ENCODE results near the gene A2ML1. TPM values are rescaled to one million over a fixed set of nuclear protein-coding genes. Genes with fewer than 3 reads are reported as not detected.

The A2ML1 gene
- total RNA-seq = under 1 TPM in 6 of 7 donors, not detected in 1; 0.07 to 0.80 (median 0.39) TPM
- polyA plus RNA-seq = under 1 TPM; 0.17 to 0.22 TPM
- long read RNA-seq, donor 1 = 0 reads
- long read RNA-seq, donor 2, partial matches to known transcripts = 0 of 1 reads
- long read RNA-seq, donor 2, other reads (novel, unspliced or antisense) = 0 of 1 reads
- long read RNA-seq, donor 3 = 0 reads

DNA sequence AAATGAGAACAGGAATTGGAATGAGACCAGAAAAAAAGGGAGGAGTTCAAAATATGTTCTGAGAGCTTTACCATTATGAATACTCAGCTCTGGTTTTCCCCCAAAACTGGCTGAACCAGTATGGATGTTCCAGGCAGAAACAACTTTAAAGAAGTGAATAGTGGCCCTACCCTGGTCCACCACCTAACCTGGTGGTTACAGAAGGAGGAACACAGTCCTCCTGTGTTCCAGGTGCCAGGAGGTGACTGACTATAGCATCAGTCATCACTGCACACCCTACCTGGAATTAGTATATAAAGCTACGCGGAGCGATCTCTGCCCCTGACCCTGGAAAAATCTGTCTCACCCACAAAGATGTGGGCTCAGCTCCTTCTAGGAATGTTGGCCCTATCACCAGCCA is at the start of gene A2ML1:
Gene A2ML1, plus strand, starts transcription at position 324 of the 400 bp plus-strand sequence. Its CDS starts 31 bp downstream, at position 355.
- TF ChIP-seq EP300 (IDR thresholded peaks at IDR 0.05) (no peak), POLR2A (IDR thresholded peaks at IDR 0.05) (no peak)
- TF ChIP-seq, protein P1, sequence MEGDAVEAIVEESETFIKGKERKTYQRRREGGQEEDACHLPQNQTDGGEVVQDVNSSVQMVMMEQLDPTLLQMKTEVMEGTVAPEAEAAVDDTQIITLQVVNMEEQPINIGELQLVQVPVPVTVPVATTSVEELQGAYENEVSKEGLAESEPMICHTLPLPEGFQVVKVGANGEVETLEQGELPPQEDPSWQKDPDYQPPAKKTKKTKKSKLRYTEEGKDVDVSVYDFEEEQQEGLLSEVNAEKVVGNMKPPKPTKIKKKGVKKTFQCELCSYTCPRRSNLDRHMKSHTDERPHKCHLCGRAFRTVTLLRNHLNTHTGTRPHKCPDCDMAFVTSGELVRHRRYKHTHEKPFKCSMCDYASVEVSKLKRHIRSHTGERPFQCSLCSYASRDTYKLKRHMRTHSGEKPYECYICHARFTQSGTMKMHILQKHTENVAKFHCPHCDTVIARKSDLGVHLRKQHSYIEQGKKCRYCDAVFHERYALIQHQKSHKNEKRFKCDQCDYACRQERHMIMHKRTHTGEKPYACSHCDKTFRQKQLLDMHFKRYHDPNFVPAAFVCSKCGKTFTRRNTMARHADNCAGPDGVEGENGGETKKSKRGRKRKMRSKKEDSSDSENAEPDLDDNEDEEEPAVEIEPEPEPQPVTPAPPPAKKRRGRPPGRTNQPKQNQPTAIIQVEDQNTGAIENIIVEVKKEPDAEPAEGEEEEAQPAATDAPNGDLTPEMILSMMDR (IDR thresholded peaks at IDR 0.05) = no peak
- Histone ChIP-seq H3K9me3 (no peaks in the 10 kb centered on the region), H3K27ac (no peak within 1 kb of the TSS), H3K4me1 (ENCODE audit: insufficient read depth) (no peaks in the 10 kb centered on the region), H3K27me3 (no peaks in the 10 kb centered on the region), H3K36me3 (no peaks in the 10 kb centered on the region), H3K4me3 (no peak within 1 kb of the TSS)
- WGBS, 3 donors = 96 to 98% (median 98%) methylated on average over 3 of the region's 3 CpGs
- DNase-seq = no peak
- intact Hi-C loops (cut with DNase I) = loop anchor here (2.0 to 10.0 kb wide), 3 partner anchors 137 to 147 kb away; no protein-coding TSS in a partner anchor

GRCh38 chr12:8773461-8773860 is 49.0 kb upstream of the A2ML1 start:
- Histone ChIP-seq H3K4me3 (no peak overlapping the region), H3K36me3 (no peaks in the 10 kb centered on the region), H3K27ac (no peak overlapping the region), H3K4me1 (ENCODE audit: insufficient read depth) (peaks cover 3% of the 10 kb centered on the region), H3K27me3 (no peaks in the 10 kb centered on the region), H3K9me3 (no peaks in the 10 kb centered on the region)
- WGBS, 3 donors = 77 to 88% (median 79%) methylated on average over 10 of the region's 10 CpGs
- no peak for DNase-seq
- TF ChIP-seq EP300 (IDR thresholded peaks at IDR 0.05) = no peak
- TF ChIP-seq, protein P1 (IDR thresholded peaks at IDR 0.05) = no peak
- TF ChIP-seq POLR2A (IDR thresholded peaks at IDR 0.05) = no peak
- intact Hi-C loops (cut with DNase I) = no loop called here

DNA sequence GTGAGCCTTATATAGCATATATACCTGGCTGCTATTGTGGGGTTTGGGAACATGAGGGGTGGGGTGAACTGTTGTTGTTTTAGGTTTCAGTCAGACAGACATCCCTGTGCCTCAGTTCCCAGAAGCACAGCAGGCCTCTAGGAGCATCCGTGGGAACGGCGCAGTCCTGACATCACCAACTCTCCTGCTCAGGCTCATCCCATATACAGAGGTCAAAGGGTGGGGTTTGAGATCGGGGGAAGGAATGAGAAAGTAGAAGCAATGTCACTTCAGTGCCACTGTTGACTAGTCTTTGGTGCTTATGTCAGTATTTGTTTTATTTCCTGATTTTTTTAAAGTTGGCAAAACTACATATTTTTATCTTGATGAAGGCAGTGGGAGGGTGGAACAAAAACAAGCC is 43.1 kb upstream of the A2ML1 start:
- no peak for TF ChIP-seq POLR2A (IDR thresholded peaks at IDR 0.05)
- TF ChIP-seq, protein P1 (IDR thresholded peaks at IDR 0.05) = no peak
- no peak for TF ChIP-seq EP300 (IDR thresholded peaks at IDR 0.05)
- H3K27me3 ChIP-seq = no peaks in the 10 kb centered on the region
- WGBS, 3 donors = 81 to 94% (median 85%) methylated on average over 4 of the region's 4 CpGs
- no peaks in the 10 kb centered on the region for H3K36me3 ChIP-seq
- intact Hi-C loops (cut with DNase I) = no loop called here
- peaks cover 4% of the 10 kb centered on the region for H3K4me1 ChIP-seq (ENCODE audit: insufficient read depth)
- no peak for DNase-seq
- no peak overlapping the region for H3K27ac ChIP-seq
- H3K9me3 ChIP-seq = no peaks in the 10 kb centered on the region
- H3K4me3 ChIP-seq = no peak overlapping the region

DNA sequence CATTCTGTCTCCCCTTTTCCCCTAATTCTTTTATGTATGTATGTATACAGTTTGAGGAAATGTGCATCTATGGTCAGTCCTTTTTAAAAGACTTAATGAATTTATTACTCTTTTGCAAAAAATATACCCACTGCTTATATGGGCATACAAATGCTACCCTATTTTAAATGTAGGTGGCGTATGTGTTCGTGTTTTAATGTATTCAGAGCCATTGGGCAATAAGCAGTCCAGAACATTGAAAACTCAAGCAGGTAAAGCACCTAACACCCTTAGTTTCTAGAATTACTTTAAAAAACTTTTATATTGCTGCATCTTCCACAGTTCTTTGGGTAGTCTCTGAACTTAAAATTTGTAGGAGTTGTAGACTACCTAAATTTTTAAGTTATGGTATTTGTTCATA is 42.6 kb upstream of the A2ML1 start:
- H3K27ac ChIP-seq = no peak overlapping the region
- H3K4me3 ChIP-seq = no peak overlapping the region
- no peak for TF ChIP-seq EP300 (IDR thresholded peaks at IDR 0.05)
- TF ChIP-seq, protein P1 (IDR thresholded peaks at IDR 0.05) = no peak
- TF ChIP-seq POLR2A (IDR thresholded peaks at IDR 0.05) = no peak
- no peaks in the 10 kb centered on the region for H3K9me3 ChIP-seq
- peaks cover 4% of the 10 kb centered on the region for H3K4me1 ChIP-seq (ENCODE audit: insufficient read depth)
- WGBS, 3 donors = 95 to 99% (median 97%) methylated on average over 2 of the region's 2 CpGs
- no peak for DNase-seq
- H3K27me3 ChIP-seq = no peaks in the 10 kb centered on the region
- H3K36me3 ChIP-seq = no peaks in the 10 kb centered on the region
- intact Hi-C loops (cut with DNase I) = no loop called here
